ENCODE measurements around the gene ARL5C. TPM values are rescaled to one million over a fixed set of nuclear protein-coding genes. Genes with fewer than 3 reads are reported as not detected.
"Not testable (repeated sequence)": the region's sequence is repeated elsewhere in the genome, so short reads cannot be mapped to it uniquely, and the experiment has no call there.

Gene ARL5C
- polyA plus RNA-seq, 1 donor (not counting 4 experiments of a cell fraction or from before 2014, with no cell fraction given), result not detected

- Histone ChIP-seq H3K9ac (ENCODE audit: control insufficient read depth, extremely low read depth, insufficient read depth, low read length) (no peak overlapping the region), H3K4me2 (ENCODE audit: control insufficient read depth, extremely low read depth, insufficient read depth, low read depth, low read length) (no peak overlapping the region), H3K27me3 (ENCODE audit: control insufficient read depth, extremely low read depth, insufficient read depth, low read length) (no peaks in the 10 kb centered on the region), H3K9me1 (ENCODE audit: control insufficient read depth, extremely low read depth, insufficient read depth, low read length) (no peaks in the 10 kb centered on the region), H3K79me2 (ENCODE audit: control insufficient read depth, insufficient read depth, low read length) (no peaks in the 10 kb centered on the region), H3K4me1 (ENCODE audit: control insufficient read depth, extremely low read depth, insufficient read depth, low read length) (no peaks in the 10 kb centered on the region), H3K4me3 (ENCODE audit: control insufficient read depth in 2 of 3, extremely low read depth in 1 of 3, insufficient read depth in 2 of 3, low read depth in 1 of 3, low read length in 3 of 3) (no peak overlapping the region), H4K20me1 (ENCODE audit: control insufficient read depth, extremely low read depth, insufficient read depth, low read length) (no peaks in the 10 kb centered on the region), H3K9me3 (ENCODE audit: control insufficient read depth, low read depth, low read length) (no peaks in the 10 kb centered on the region), H2AFZ (ENCODE audit: control insufficient read depth, low read length) (no peak overlapping the region), H3K27ac (ENCODE audit: control insufficient read depth, insufficient read depth, low read length) (no peak overlapping the region), H3K36me3 (ENCODE audit: control insufficient read depth in 2 of 2, extremely low read depth in 1 of 2, insufficient read depth in 2 of 2, low read length in 2 of 2) (no peaks in the 10 kb centered on the region)
- FAIRE-seq, result no peak
- no peak for DNase-seq (ENCODE audit: low read depth, low spot score)
- no peak for TF ChIP-seq EZH2 (IDR thresholded peaks at IDR 0.05; ENCODE audit: low read length)
- no peak for TF ChIP-seq CTCF (optimal IDR thresholded peaks at IDR 0.05 in 1 of 3, IDR thresholded peaks at IDR 0.05 in 1 of 3, conservative IDR thresholded peaks at IDR 0.05 in 1 of 3; ENCODE audit: extremely low read depth in 1 of 3, insufficient read depth in 2 of 3, low read length in 3 of 3)
- dilution Hi-C loops (cut with MboI; ENCODE audit: extremely low pct_ligation_motif_present, low sequenced_read_pairs), result no loop called here
These were observed 35.8 kb downstream of the ARL5C start for GRCh38 chr17:39130205-39130604.

GRCh38 chr17:39129544-39129943 is 36.4 kb downstream of the ARL5C start:
- H3K4me2 ChIP-seq (ENCODE audit: control insufficient read depth, extremely low read depth, insufficient read depth, low read depth, low read length); H3K9me1 ChIP-seq (ENCODE audit: control insufficient read depth, extremely low read depth, insufficient read depth, low read length); H3K9me3 ChIP-seq (ENCODE audit: control insufficient read depth, low read depth, low read length); H3K4me1 ChIP-seq (ENCODE audit: control insufficient read depth, extremely low read depth, insufficient read depth, low read length); H2AFZ ChIP-seq (ENCODE audit: control insufficient read depth, low read length); H3K27ac ChIP-seq (ENCODE audit: control insufficient read depth, insufficient read depth, low read length); H3K27me3 ChIP-seq (ENCODE audit: control insufficient read depth, extremely low read depth, insufficient read depth, low read length); H4K20me1 ChIP-seq (ENCODE audit: control insufficient read depth, extremely low read depth, insufficient read depth, low read length); dilution Hi-C loops (cut with MboI; ENCODE audit: extremely low pct_ligation_motif_present, low sequenced_read_pairs); FAIRE-seq; DNase-seq (ENCODE audit: low read depth, low spot score); H3K4me3 ChIP-seq (ENCODE audit: control insufficient read depth in 2 of 3, extremely low read depth in 1 of 3, insufficient read depth in 2 of 3, low read depth in 1 of 3, low read length in 3 of 3); H3K79me2 ChIP-seq (ENCODE audit: control insufficient read depth, insufficient read depth, low read length); H3K36me3 ChIP-seq (ENCODE audit: control insufficient read depth in 2 of 2, extremely low read depth in 1 of 2, insufficient read depth in 2 of 2, low read length in 2 of 2); H3K9ac ChIP-seq (ENCODE audit: control insufficient read depth, extremely low read depth, insufficient read depth, low read length): not testable (repeated sequence)

- dilution Hi-C loops (cut with MboI; ENCODE audit: extremely low pct_ligation_motif_present, low sequenced_read_pairs), result no loop called here
- H3K9me1 ChIP-seq (ENCODE audit: control insufficient read depth, extremely low read depth, insufficient read depth, low read length), result no peaks in the 10 kb centered on the region
- no peak for TF ChIP-seq EZH2 (IDR thresholded peaks at IDR 0.05; ENCODE audit: low read length)
- no peak for TF ChIP-seq CTCF (optimal IDR thresholded peaks at IDR 0.05 in 1 of 3, IDR thresholded peaks at IDR 0.05 in 1 of 3, conservative IDR thresholded peaks at IDR 0.05 in 1 of 3; ENCODE audit: extremely low read depth in 1 of 3, insufficient read depth in 2 of 3, low read length in 3 of 3)
- no peaks in the 10 kb centered on the region for H3K36me3 ChIP-seq (ENCODE audit: control insufficient read depth in 2 of 2, extremely low read depth in 1 of 2, insufficient read depth in 2 of 2, low read length in 2 of 2)
- no peak overlapping the region for H3K4me3 ChIP-seq (ENCODE audit: control insufficient read depth in 2 of 3, extremely low read depth in 1 of 3, insufficient read depth in 2 of 3, low read depth in 1 of 3, low read length in 3 of 3)
- no peaks in the 10 kb centered on the region for H4K20me1 ChIP-seq (ENCODE audit: control insufficient read depth, extremely low read depth, insufficient read depth, low read length)
- no peaks in the 10 kb centered on the region for H3K79me2 ChIP-seq (ENCODE audit: control insufficient read depth, insufficient read depth, low read length)
- H3K4me2 ChIP-seq (ENCODE audit: control insufficient read depth, extremely low read depth, insufficient read depth, low read depth, low read length), result no peak overlapping the region
- no peaks in the 10 kb centered on the region for H3K9me3 ChIP-seq (ENCODE audit: control insufficient read depth, low read depth, low read length)
- H3K27ac ChIP-seq (ENCODE audit: control insufficient read depth, insufficient read depth, low read length), result no peak overlapping the region
- no peaks in the 10 kb centered on the region for H3K27me3 ChIP-seq (ENCODE audit: control insufficient read depth, extremely low read depth, insufficient read depth, low read length)
- no peak for FAIRE-seq
- H3K4me1 ChIP-seq (ENCODE audit: control insufficient read depth, extremely low read depth, insufficient read depth, low read length), result no peaks in the 10 kb centered on the region
- DNase-seq (ENCODE audit: low read depth, low spot score), result no peak
- no peak overlapping the region for H3K9ac ChIP-seq (ENCODE audit: control insufficient read depth, extremely low read depth, insufficient read depth, low read length)
- H2AFZ ChIP-seq (ENCODE audit: control insufficient read depth, low read length), result no peak overlapping the region
These were observed 39.5 kb downstream of the ARL5C start for GRCh38 chr17:39126436-39126835.
